ENCODE results near the gene PRM1.
A peak's percentile ranks its signal among the peaks of the same experiment; 100 is the strongest.

PRM1 gene

GRCh38 chr16:11271610-11272009, 9.5 kb downstream of the PRM1 start:
- DNase-seq = no peak

- DNase-seq = no peak
These were observed 10.4 kb downstream of the PRM1 start for GRCh38 chr16:11270602-11271162.

- no peak for DNase-seq
These were observed 12.2 kb downstream of the PRM1 start, which contains the start of gene TNP2 for GRCh38 chr16:11268921-11269375. TSS of gene TNP2 (minus strand) at chr16:11269325. CDS start at chr16:11269262, 63 bp downstream.

GRCh38 chr16:11265124-11265523, 16.0 kb downstream of the PRM1 start:
- no peak for DNase-seq

- DNase-seq = no peak
These were observed 16.8 kb downstream of the PRM1 start for GRCh38 chr16:11264155-11264832.

- DNase-seq = peak; percentile 16
These were observed 17.4 kb downstream of the PRM1 start for GRCh38 chr16:11263737-11264136.

GRCh38 chr16:11262915-11263314, 18.2 kb downstream of the PRM1 start:
- no peak for DNase-seq

GRCh38 chr16:11260596-11260966, 20.5 kb downstream of the PRM1 start:
- no peak for DNase-seq

- DNase-seq = no peak
These were observed 21.2 kb downstream of the PRM1 start for GRCh38 chr16:11259655-11260595.

- DNase-seq = peak; percentile 14
These were observed 22.3 kb downstream of the PRM1 start for GRCh38 chr16:11258553-11259492.

- DNase-seq = peak; percentile 34
These were observed 23.8 kb downstream of the PRM1 start for GRCh38 chr16:11257131-11257938.

GRCh38 chr16:11256661-11257130, 24.4 kb downstream of the PRM1 start:
- DNase-seq = peak; percentile 27

GRCh38 chr16:11255737-11256660, 25.1 kb downstream of the PRM1 start, which contains the start of gene SOCS1:
TSS of gene SOCS1 (minus strand) at chr16:11256204. CDS start at chr16:11255478, 726 bp downstream.
- peak; percentile 90 for DNase-seq

- DNase-seq = peak; percentile 47
These were observed 26.0 kb downstream of the PRM1 start for GRCh38 chr16:11254913-11255736.

- no peak for DNase-seq
These were observed 26.9 kb downstream of the PRM1 start for GRCh38 chr16:11253995-11254912.

GRCh38 chr16:11253009-11253994, 27.8 kb downstream of the PRM1 start:
- DNase-seq = no peak

GRCh38 chr16:11252482-11252931, 28.6 kb downstream of the PRM1 start:
- DNase-seq = no peak

All from activated CD4-positive, alpha-beta T cell treated with anti-CD3 and anti-CD28 coated beads for 1 hour (primary cell).